ENCODE measurements around the gene TRPC4AP.
A peak's percentile ranks its signal among the peaks of the same experiment; 100 is the strongest.

Gene TRPC4AP

DNA sequence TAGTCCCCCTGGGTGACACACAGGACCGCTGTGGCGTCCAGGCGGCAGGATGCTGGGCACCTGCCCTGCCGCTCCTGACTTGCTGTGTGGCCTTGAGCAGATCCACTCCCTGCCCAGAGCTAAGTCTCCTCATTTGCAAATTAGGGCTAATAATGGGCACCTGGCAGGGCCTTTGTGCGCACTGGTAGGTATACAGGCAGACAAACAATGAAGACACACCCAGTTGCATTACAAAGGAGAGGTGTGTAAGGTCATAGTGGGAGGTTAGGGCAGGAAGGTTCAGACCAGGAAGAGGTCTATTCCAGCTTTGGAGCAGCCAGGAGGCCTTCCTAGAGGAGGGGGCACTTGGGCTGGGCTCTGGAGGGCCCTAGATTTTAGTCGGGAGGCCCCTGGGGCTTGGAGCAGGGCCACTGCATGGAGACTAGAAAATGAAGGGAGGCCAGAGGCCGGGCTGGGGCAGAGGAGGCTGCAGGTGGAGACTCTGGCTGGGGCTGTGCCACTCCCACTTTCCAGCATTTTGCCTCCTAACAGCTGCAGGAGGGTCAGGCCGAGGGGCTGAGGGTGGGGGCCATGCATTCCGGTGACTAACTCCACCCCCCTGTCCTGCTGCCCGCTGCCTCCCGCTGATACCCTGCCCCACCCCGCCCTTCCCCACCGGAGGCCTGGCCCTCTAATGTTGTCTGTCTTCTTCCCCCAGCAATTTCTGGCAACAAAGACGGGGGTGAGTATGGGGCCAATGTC lies 108.4 kb downstream of the TRPC4AP start:
- DNase-seq: peak; percentile 82

DNA sequence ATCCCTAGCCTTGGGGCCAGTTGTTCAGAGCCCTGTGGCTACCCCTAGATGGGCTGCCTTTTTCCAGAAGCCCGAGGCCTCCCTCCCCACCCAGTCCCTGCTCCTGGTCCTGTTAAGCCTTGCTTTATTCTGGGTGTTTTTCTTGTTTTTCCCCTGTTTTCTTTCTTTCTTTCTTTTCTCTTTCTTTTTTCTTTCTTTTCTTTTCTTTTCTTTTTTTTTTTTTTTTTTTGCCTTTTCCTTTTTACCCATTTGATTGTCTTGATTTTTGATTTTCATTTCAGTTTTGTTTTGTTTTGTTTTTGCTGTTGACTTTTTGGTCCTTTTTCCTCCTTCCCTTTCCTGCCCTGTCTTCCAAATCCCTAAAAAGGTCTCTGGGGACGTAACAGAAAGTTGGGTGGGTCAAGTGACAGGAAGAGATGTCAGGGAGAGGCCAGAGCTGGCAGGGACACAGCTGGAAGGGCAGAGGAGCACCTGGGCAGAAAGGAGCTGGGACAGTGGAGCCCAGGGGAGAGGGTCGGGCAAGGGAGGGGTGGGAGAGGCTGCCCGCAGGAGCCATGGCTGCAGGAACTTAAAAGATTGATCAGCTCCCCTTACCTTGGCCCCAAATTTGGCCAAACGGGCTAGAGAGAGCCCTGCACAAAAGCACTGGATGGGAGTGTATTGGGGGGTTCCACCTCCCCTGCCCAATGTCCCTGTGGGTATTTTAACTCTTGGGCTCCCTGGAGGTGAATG lies 109.4 kb downstream of the TRPC4AP start:
- DNase-seq: peak; percentile 23

DNA sequence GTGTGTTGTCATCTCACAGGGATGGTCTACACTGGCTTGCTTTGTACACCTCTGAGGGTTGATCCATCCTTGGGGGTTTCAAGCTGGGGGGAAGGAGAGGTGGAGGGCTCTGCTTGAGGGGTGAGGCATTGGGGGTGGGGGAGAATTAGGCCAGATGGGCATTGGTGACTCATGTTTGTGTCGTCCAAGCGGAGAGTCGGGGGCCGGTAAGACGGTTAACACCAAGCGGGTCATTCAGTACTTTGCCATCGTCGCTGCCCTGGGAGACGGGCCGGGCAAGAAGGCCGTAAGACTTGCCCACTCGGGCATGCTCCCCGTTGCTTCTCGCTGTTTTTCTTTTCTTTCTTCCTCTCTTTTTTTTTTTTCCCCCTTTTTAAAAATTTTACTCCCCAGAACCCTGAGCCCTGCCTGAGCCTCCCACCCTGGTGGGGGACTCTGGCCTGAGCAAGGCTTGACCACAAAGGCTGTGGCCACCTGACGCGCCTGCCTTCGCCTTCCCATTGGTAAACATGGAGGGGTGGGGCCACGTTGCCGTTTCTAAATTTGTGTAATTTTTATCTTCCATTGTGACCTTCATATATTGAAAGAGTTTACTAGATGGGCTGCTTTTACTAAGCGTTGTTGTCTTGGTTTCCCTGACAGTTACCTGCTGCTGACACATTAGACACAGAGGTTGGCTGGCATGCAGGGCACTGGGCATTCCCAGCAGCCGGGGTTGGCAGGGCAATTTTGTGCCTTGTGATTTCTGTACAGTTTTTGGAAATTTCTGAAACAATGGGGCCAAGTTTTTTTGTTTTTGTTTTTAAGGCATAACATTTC lies 110.1 kb downstream of the TRPC4AP start:
- no peak for DNase-seq

DNA sequence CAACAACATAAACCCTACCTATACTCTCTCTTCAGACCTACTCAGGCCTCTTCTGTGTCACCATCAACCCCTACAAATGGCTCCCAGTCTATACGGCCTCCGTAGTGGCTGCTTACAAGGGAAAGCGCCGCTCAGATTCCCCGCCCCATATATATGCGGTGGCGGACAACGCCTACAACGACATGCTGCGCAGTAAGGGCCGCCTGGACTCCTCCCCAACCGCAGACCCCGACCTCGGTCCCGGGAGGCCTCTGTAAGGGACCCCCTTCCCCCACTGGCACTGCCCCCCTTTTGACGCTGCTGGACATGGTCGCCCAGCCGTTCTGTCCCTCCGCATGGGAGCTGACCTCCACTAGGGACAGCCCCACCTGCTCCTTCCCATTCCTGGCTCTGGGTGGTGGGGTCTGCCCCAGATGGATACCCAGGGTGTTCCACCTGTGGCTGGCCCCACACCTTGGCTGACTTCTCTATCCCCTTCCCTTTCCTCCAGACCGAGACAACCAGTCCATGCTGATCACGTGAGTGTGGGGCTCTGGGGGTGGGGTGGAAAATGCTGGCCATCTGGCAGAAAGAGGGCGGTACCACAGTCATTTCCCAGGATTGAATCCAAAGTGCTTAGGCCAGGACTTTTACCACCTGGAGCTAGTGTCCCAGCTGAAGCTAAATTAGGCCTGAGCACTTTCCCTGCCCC lies 111.9 kb downstream of the TRPC4AP start:
- DNase-seq: peak; percentile 85

- DNase-seq: no peak
These were observed 113.0 kb downstream of the TRPC4AP start for GRCh38 chr20:34979366-34980153.

DNA sequence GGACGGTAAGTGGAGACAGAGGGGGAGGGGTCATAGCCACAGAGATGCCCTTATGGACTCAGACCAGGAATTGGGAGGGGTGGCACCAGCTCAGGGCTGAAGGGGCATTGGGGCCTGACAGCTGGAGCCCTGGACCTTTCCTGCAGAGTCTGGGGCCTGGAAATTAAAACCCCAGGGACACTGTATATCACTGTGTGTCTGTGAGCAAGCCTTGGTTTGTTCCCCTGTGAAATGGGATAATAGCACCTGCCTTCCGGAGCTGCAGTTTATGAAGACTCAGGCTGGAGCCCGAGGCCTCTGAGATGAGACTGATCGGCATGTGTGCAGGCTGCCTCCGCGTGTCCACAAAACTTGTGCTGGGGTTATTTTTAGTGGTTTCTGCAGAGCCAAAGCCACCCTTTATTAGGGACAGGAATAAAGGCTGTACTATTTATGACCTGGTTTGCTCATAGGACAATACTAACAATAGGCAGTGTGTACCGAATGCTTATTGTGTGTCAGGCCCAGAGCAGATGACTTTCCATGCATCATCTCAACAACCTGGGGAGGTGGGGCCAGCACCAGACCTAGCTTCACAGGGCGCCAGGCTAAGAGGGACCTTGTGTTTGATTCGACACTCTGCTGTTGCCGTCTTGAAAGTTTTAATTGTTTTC lies 114.4 kb downstream of the TRPC4AP start:
- no peak for DNase-seq

- no peak for DNase-seq
These were observed 115.1 kb downstream of the TRPC4AP start for GRCh38 chr20:34977365-34978091.

- DNase-seq: no peak
These were observed 116.3 kb downstream of the TRPC4AP start for GRCh38 chr20:34976286-34976685.

DNA sequence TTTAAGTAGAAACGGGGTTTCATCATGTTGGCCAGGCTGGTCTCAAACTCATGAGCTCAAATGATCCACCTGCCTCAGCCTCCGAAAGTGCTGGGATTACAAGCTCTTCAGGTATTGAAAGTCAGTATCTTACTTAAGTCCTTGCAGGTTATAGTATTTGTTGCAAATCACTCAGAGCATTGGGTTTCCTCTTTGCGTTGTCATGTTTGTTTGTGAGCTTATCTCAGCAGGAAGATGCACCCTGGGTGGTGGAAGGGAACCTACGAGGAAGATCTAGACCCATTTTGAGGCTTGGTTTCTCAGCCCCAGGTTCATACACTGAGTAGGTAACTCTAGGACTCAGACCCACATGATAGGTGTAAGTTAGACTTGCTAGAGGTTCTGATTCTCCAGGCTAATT lies 118.4 kb downstream of the TRPC4AP start:
- DNase-seq: peak; percentile 15

DNA sequence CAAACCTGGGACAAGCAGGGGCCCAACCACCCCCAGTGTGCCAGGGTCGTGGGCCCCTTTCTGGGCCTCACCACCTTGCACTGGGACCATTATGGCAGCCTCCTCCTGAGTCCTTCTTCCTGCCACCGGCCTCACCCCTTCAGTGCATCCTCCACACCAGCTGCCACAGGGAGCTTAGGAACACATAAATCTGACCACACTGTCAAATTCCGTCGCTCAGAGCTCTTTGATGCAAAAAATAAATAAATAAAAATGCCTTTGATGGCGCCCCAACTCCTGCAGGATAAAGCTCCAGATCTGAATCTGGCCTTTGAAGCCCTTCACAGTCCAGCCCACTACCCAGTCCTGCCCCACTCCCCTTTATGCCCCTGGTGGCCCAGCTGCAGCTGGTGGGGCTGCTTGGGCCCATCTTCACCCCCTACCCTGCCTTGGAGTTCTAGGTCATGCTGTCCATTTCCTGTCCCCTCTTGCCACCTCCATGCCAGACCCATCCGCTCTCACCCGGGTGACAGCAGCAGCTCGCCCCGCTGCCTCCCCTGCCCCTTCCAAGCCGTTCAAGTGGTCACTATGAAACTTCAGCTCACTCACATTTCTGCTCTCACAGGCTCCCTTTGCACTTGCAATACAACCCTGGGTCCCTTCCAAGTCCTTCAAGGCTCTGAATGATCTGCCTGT lies 120.9 kb downstream of the TRPC4AP start:
- DNase-seq: no peak

- DNase-seq: no peak
These were observed 121.6 kb downstream of the TRPC4AP start for GRCh38 chr20:34970846-34971560.

GRCh38 chr20:34970193-34970840 lies 122.3 kb downstream of the TRPC4AP start:
- DNase-seq: no peak

- DNase-seq: no peak
These were observed 124.4 kb downstream of the TRPC4AP start for GRCh38 chr20:34968042-34968775.

DNA sequence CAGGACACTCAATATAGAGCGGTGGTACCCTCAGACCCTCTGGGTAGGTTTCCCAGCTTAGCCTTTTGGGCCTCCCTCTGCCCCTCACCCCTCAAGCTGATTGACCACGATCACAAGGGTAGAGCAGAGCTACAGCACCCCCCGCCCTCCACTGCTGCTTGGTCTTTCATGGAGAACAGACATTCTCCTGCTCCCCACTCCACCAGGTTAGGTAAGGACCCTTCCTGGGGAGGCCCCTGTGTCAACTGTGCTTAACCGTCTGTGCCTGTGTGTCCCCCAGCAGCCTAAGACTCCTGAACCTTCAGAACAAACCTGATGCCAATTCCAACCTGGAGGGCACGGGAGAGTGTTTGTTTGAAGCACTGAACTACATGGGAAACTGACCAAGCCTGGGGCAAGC lies 125.2 kb downstream of the TRPC4AP start:
- DNase-seq: no peak

- DNase-seq: no peak
These were observed 127.6 kb downstream of the TRPC4AP start for GRCh38 chr20:34965051-34965450.

DNA sequence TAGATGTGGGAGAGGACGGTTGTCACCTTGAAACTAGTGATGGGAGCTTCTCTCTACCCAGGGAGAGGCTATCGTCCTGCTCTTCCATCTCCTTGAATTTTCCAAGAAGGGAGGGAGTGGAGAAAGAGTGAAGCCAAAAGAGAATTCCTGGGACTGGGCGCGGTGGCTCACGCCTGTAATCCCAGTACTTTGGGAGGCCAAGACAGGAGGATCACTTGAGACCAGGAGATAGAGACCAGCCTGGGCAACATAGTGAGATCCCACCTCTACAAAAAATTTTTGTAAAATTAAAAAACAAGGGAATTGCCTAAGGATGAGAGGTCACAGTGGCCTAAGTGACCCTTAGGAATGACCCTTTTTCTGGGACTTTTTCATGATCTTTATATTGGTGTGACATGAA lies 128.1 kb downstream of the TRPC4AP start:
- DNase-seq: no peak

DNA sequence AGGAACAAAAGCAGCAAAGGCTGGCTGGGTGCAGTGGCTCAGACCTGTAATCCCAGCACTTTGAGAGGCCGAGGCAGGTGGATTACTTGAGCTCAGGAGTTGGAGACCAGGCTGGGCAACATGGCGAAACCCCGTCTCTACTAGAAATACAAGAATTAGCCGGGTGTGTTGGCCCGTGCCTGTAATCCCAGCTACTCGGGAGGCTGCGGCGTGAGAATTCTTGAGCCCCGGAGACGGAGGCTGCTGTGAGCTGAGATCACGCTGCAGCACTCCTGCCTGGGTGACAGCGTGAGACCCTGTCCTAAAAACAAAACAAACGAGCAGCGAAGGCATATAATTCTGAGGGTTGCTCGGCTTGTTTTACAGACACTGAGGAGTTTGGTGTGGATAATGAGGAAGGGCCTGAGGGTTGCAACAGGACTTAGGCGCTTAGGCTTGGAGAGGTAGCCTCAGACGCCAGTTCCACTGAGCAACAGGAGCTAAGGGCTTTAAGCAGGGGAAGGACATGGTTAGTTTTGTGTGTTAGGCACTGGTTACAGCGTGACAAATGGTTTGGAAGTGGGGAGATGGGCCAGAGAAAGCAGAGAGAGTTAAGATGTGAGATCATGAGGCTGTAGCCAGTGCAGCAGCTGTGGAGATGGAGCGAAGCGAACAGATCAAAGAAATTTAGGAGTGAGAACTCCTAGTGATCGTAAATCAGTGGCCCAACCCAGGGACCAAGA lies 135.7 kb downstream of the TRPC4AP start:
- DNase-seq: no peak

DNA sequence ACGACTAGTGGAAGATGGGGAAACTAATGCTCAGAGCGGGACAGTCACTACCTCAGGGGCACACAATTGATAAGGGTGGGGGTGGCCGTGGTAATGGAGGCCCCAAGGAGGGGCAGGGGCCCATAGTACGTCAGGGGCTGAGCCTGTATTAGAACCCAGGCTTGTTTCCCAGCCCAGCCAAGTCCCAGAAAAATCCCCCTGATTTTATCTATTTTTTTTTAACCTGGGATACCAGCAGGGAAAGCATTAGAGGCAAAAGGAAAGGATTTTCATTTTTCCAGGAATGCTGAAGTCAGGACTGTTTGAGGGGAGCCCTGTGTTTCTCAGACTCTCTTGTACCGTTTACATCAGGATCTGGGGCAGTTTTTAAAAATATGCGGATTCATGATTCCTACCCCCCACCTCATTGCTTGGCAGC lies 136.6 kb downstream of the TRPC4AP start:
- DNase-seq: no peak
